Measurements from ENCODE around the gene SNCAIP.

GRCh38 chr5:122473138-122473843 lies 161.3 kb downstream of the SNCAIP start:
- TF ChIP-seq POLR2A (IDR thresholded peaks at IDR 0.05; ENCODE audit: low read depth, low read length) (no peak), POLR2AphosphoS5 (IDR thresholded peaks at IDR 0.05; ENCODE audit: low read depth, low read length) (no peak)

Measured in GM12892 (cell line).